Vagina (tissue), 2 donors: ENCODE data around the gene OR1S1.

Source experiments
- CTCF ChIP-seq, 3 experiments: fragments of 450-650 bp in 2 of 3; fragments of 200-600 bp in 1 of 3; sonication (generic) in 1 of 3; IDR thresholded peaks; one replicate each; pipeline ENCODE4 v1.5.1; 2017 to 2019; ENCODE audit warnings: antibody characterized with exemption in 3 of 3, mild to moderate bottlenecking in 2 of 3, moderate library complexity in 2 of 3
- POLR2A ChIP-seq, 2 donors: fragments of 450-650 bp; IDR thresholded peaks; one replicate each; pipeline ENCODE4 v1.6.1; 2017; ENCODE audit warnings: antibody characterized with exemption in 2 of 2, mild to moderate bottlenecking in 2 of 2, moderate library complexity in 2 of 2
- POLR2AphosphoS5 ChIP-seq, 2 donors: sonication (generic); formaldehyde crosslinking; IDR thresholded peaks; one replicate each; pipeline ENCODE4 v1.9.0; 2017; ENCODE audit warnings: antibody characterized with exemption in 2 of 2, mild to moderate bottlenecking in 2 of 2, low read depth in 1 of 2; ENCODE audit not compliant: insufficient read depth in 1 of 2

- no peak for TF ChIP-seq CTCF (IDR thresholded peaks at IDR 0.05)
- TF ChIP-seq POLR2A (IDR thresholded peaks at IDR 0.05), result no peak
- no peak for TF ChIP-seq POLR2AphosphoS5 (IDR thresholded peaks at IDR 0.05; ENCODE audit: insufficient read depth in 1 of 2, low read depth in 1 of 2)
Measured at GRCh38 chr11:58216476-58216875, 4.0 kb downstream of the OR1S1 start.
